Amygdala (tissue), 56 donors: ENCODE measurements around the gene NNMT.
"Not testable (repeated sequence)": the region's sequence is repeated elsewhere in the genome, so short reads cannot be mapped to it uniquely, and the experiment has no call there.

Source experiments
- DNase-seq, 56 donors: peaks; one replicate each; lab custom pipeline; 2025; lab: John Stamatoyannopoulos, UW

The NNMT gene

DNA sequence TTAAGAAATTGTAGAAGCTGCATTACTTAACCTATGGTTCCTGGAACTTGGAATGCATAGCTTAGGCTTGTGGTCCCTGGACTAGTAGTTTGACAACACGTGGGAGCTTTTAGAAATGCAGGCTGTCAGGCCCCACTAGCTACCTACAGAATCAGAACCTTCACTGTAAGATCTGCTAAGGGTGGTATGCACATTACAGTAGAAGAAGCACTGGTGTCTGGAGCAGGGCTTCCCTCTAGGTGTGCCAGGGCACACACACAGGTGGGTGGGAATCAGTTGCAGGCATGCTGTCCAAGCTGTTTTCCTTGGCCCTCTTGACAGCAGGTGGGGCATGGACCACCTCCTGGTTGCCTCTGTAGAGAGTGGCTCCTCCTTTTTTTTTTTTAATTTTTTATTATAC is 8.8 kb downstream of the NNMT start:
- DNase-seq = no peak

DNA sequence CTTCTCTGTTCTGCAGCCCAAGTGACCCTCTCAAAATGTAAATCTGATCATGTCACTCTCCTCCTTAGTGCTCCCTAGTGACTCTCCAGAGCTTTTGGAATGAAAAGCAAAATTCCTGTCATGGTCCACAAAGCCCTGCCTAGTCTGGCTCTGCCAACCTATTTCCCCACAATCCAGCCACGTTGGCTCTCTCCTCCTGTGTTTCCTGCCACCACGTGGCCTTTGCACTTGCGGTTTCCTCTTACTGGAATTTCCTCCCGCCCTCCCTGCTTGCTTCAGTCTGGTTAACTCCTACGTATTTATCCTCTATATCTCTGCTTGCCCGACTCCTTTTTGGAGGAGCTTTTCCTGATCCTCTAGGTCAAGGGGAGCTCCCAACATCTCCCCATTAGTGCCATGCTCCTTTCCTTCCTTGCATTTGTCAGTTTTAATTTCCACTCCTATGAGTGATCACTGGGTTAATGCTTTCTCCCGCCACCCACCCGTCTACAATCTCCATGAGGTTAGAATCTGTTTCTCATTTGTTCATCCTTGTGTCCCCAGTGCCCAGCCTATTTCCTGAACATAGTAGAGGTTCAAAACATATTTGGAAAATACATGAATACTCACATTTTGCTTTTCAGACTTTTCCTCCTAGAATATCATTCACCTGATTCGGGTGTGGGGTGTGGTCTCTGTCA is 11.5 kb downstream of the NNMT start:
- DNase-seq = no peak

DNA sequence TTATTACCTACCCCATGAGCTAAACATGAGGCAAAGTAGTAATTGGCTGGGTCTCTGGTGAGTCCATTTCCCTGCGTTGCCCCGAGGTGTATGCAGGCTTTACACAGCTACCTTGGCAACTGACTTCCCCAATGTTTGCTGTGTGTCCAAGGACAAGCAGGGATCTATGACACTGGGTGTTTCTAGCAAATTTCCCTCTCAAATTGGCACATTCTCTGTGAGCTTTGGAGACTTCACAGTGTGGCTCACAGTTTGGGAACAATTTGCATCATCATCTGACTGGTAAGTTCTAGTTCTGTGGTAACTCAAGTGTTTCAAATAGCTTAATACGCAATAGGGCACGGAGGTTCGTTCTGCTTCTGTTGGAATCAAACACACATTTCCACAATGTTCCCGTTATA is 12.5 kb downstream of the NNMT start:
- DNase-seq = no peak

DNA sequence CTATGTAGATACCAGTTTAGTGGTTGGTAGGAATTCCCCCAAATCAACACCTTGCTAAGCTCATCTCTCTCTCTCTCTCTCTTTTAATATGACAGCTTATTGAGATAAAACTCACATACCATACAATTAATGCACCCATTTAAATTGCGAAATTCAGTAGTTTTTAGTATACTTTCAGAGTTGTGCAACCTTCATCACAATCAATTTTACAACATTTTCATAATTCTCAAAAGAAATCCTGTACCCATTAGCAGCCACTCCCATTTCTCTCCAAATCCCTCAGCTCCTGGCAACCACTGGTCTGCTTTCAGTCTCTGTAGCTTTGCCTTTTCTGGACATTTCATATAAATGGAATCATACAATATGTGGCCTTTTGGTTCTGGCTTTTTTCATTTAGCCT is 13.3 kb downstream of the NNMT start:
- DNase-seq = no peak

DNA sequence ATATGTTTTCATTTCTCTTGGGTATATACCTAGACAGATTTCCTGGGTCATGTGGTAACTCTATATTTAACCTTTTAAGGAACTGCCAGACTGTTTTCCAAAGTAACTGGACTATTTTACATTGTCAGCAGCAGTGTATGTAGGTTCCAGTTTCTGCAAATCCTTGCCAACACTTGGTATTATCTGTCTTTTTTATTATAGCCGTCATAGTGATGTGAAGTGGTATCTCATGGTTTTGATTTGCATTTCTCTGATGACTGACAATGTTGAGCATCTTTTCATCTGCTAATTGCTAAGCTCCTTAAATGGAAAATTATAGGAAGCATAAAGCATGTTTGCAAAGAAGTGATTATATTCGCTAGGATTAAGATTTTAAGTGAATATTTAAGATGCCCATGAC is 13.9 kb downstream of the NNMT start:
- DNase-seq = no peak

DNA sequence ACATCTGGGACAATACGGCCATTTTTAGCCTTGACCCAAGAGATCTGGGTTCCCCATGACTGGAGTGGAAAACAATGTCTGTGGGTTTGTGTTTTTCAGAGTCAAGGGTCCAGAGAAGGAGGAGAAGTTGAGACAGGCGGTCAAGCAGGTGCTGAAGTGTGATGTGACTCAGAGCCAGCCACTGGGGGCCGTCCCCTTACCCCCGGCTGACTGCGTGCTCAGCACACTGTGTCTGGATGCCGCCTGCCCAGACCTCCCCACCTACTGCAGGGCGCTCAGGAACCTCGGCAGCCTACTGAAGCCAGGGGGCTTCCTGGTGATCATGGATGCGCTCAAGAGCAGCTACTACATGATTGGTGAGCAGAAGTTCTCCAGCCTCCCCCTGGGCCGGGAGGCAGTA is 15.7 kb downstream of the NNMT start:
- no peak for DNase-seq

DNA sequence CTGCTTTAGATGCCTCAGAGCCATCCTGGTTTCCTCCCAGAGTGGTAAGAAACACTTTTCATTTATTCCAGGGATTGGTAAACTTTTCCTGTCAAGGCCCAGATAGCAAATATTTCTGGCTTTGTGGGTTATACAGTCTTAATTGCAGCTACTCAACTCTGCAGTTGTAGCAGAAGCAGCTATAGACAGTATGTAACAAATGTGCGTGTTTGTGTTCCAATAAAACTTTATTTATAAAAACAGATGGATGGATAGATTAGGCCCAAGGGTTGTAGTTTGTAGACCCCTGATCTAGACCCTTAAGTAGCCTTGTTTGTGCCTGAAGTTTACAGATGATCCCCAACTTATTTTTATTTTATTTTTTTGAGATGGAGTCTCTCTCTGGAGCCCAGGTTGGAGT is 17.9 kb downstream of the NNMT start:
- DNase-seq = no peak

DNA sequence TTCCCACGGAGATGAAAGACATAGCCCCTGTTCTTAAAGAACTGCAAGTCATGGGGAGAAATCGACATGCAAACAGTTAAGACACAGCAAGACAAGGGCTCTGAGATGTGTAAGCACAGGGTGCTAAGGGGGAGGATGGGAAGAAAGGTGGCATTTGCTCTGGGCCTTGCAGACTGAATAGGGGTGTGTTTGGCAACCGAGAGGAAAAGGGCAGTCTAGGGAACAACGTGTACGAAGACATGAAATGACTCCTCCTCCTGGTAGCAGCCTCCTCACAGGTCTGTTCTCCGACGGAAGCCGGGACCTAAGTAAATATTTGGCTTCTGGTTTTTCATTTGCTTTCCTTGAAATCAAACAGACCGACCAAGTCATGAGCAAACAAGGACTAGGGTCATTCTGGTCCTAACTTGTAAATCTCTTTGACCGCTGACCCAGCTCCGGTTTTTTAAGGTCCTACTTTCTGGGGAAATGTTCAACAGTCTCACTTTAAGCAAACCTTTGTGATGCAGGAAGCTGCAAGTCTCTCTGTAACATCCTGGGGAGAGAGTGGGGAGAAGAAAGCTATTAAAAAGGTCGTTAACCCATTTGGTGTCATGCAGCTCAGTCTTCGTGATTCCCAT is 19.7 kb downstream of the NNMT start:
- DNase-seq = no peak

DNA sequence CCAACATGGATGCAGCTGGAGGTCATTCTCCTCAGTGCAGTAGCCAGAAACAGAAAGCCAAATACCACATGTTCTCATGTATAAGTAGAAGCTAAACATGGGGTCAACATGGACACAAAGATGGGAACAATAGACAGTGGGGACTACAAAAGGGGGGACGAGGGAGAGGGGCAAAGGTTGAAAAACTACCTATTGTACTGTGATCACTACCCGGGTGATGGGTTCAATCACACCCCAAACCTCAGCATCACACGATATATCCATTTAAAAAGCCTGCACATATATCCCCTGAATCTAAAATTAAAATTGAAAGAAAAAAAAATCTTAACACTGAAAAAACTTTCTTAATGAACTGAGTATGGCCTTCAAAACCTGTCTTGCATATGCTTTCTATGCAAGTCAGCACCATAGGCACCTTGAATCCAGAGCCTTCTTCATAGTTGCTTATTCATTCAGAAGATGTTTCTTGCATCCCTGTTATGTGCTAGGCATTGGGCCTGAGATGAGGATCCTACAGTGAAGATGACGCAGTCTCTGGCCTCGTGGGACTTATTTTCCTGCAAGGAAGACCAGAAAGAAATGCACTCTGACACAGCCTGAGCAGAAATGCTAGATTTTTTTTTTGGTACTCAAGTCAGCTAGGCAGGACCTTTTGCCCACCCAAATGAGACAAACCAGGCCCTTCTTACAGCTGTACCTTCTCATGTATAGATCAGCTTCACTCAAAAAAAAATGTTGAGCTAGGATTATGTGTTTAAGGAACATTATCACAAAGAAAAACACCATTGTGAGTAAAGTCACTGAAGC is 21.0 kb downstream of the NNMT start:
- no peak for DNase-seq

DNA sequence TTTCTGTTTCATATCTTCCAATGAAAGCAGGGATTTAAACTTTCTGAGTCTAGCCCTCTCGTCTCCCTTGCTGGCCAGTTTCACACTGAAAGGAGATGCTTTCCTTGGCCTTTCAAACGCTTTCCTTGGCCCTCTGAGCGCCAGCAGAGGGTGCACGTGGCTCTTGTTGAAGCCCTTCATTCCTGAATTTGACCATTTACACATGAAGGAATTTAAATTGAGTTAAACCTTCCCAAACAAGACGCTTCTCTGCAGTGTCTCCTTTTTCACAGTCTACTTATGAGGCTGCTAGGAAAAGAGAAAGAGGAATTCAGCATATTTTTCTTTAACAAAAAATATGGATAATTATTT is 21.6 kb downstream of the NNMT start:
- DNase-seq = peak in 4 of 56 donors; percentile 0 to 5 (median 1)

DNA sequence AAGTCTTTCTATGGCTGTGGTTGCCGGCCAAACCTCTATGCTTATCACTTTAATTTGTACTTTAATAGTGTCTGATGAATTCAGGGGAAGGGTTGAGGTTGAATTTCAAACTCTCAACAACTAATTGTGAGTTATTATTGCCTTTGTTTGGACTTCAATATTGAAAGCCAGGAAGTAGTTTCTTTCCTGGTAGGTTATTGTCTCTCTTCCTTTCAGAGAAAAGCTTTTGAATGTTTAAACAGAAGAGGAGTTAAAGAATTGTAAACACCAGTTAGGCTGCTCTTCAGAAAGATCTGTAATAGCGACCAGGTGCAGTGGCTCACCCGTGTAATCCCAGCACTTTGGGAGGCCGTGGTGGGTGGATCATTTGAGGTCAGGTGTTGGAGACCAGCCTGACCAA is 22.2 kb downstream of the NNMT start:
- DNase-seq = no peak

DNA sequence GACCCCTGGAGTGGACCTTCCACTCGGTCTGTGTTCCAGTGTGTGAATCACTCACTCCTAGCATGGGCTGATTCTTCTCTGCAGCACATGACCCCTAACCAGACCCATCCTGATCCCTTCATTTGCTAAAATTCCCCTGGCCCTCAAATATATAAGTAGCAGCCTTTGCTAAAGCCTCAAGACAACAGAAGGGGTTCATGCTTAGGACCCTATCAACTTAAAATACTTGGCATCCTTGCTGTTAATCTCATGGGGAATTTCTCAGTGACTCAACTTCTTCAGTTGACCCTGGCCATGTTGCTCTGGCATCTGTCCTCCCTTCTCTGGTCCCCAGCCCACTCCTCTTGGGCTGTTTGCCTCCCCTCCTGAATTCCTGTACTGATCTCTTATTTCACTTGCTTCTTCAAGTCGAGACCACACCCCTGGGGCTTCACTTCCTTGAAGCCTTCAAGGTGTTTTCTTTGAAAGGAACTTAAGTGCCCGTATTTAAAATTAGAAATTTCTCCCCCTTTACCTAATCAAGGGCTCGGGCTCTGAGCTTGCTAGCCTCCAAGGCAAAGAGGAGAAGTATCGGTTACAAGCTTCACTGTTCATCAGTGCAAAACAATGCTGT is 23.6 kb downstream of the NNMT start:
- no peak for DNase-seq

DNA sequence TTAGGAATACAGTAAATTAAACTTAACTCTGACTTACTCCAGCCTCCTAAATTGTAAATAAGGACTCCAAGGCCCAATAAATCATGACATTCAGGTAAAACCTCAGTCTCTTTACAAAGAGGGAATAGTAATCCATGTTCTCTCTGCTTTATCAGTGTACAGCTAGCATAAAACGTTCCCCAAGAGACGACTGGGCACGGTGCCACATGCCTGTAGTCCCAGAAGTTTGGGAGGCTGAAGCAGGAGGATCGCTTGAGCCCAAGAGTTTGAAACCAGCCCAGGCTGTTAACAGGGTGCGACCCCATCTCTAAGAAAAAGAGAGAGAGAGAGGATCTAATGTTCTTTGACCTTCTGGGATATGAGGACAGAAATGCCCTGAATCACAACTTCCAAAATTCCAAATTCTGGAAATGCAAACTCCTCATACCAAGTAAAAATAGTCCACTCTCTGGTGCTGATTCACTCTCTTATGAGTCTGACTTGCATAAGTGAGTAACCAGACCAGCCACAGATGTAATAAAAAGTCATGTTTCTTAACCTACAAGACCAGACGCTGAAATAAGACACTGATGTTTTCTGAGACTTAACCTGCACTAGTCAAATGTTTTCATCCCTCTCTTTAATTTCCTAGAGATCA is 25.5 kb downstream of the NNMT start:
- no peak for DNase-seq

DNA sequence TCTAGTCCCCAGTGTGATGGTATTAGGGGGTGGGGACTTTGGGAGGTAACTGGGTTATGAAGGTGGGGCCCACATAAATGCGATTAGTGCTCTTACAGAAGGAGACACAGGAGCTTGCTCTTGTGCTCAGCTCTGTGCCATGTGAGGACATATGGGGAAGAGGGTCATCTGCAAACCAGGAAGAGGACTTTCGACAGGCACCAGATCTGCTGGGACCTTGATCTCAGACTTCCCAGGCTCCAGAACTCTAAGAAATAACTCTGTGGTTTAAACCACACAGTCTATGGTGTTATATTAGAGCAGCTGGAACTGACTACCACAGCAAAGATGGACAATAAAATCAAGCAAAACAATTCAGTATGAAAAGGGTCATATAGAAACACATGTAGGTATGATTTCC is 26.7 kb downstream of the NNMT start:
- DNase-seq = no peak

DNA sequence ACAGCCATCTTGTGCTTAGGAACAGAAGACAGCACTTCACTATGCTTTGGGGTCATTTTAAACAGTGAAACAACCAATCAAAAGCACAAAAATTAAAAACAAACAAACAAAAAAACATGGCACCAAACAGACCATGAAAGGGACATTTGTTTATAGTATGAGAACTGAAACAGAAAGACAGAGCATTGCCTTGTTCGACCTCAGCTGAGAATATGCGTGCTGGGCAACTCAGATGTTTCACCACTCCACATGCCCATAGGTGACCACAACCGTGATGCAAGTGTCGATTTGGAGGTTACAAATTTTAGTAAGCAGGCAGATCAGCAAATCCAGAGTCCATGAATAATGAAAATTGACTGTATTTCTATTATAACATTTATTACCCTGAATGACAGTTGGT is 30.0 kb downstream of the NNMT start:
- DNase-seq = no peak

DNA sequence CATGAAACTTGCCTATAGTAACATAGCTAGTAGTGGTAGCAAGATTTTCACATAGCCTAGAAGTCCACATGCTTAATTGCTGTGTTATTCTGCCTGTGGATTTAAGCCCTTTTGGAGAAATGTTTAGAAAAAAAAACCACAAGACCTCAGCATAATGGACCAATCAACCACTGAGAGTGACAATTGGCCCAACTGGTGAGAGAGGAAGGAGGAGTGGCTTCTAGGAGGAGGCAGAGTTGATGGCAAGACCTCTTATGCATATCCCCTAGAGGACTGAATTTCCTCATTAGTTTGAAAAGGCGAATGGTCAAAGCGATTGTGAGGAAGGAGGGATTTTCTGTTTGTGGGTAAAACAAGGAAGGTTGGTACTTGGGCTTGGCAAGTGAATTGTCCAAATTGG is 30.6 kb downstream of the NNMT start:
- DNase-seq = no peak

DNA sequence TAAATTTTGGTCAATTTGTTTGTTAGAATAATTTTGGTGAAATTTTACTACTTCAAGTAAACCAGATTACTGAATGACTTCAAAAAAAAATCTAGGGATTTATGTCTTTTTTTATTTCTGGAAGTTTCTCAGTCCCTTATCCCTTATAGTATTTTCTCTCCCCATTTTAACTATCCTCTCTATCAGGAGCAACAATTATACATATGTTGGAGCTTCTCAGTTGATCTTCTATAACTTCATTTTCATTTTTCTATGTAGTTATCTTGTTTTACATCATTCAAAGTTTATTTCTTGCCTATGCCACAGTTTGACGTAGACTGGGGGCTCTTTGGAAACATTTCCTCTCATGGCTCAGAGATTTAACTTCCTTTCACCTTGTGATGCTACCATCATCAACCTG is 34.2 kb downstream of the NNMT start:
- DNase-seq = no peak

DNA sequence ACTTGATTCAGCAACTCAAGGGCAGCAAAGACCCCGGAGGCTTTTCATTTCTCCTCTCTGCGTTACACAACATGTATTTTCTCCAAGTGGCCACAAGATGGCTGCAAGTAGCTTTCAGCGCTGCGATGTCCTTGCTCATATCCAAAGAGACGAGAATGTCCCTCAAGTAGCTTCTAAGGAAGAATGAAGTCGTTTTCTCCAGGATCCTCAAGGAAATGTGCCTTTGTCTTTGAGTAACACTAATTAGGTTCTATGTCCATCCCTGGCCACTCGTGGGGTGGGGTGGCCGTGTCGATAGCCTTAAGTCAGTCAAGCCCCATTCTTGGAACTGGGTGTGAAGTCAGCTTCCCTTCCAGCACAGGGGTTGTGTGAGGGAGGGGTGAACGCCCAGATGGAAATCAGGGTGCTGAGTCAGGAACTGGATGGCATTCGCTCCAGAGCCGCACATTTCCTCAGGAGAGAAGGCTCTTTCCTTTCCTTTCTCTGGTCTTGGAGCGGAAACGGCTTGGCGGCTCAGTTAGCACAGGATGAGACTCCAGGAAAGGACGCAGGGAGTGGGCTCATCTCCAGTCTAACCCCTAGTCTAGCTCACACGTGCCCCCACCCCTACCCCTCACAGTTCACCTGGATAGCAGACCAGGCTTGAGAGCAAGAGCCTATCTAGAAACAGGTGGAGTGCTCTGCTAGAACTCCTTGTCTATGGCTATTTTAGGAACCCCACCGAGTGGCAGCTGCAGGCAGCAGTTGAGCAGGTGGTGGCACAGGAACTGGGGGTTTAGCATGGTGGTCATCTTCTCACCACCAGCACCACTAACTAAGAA is 44.3 kb downstream of the NNMT start:
- DNase-seq = peak in 39 of 56 donors; percentile 1 to 62 (median 11)

DNA sequence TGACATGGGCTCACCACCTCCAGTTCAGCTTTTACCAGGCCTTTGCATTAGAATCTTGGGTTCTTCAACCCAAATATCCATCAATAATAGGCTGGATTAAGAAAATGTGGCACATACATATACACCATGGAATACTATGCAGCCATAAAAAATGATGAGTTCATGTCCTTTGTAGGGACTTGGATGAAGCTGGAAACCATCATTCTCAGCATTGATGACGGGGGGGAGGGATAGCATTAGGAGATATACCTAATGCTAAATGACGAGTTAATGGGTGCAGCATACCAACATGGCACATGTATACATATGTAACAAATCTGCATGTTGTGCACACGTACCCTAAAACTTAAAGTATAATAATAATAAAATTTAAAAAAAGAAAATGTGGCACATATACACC is 45.5 kb downstream of the NNMT start:
- DNase-seq = not testable (repeated sequence)

DNA sequence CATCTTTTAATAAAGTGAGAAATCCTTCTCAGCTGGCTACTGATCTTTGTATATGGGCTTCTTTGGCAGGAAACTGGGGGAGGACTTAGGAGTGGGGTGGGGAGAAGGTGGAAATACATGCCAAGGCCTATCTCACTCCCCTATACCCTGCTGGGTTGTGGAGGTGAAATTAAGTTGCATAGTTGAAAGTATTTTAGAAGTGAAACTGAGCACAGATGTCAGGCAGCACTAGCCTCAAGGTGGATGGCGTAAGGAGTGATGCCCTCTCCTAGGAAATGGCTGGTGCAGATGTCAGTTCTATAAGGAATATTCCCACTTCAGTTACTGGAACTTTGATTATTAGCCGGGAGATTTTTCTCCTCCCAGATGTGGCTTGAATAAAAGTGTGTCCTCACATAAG is 46.3 kb downstream of the NNMT start:
- DNase-seq = no peak
